CD4-positive, alpha-beta T cell treated with Interferon alpha-2 for 1 hour (primary cell): ENCODE results near the gene COL6A6.

ENCODE experiments used
- DNase-seq, 2 donors: peaks; one replicate each; pipeline ENCODE4 v3.0.0-alpha.2; 2020 to 2022

The COL6A6 gene

GRCh38 chr3:130516645-130517512, at the start of gene COL6A6:
TSS of gene COL6A6 (plus strand) at chr3:130517177. CDS start at chr3:130560365, 43,188 bp downstream.
- no peak for DNase-seq

- no peak for DNase-seq
Measured at GRCh38 chr3:130468311-130468710, 48.7 kb upstream of the COL6A6 start.

GRCh38 chr3:130470126-130470525, 46.9 kb upstream of the COL6A6 start:
- DNase-seq = no peak

- no peak for DNase-seq
Measured at GRCh38 chr3:130473416-130473815, 43.6 kb upstream of the COL6A6 start.

DNA sequence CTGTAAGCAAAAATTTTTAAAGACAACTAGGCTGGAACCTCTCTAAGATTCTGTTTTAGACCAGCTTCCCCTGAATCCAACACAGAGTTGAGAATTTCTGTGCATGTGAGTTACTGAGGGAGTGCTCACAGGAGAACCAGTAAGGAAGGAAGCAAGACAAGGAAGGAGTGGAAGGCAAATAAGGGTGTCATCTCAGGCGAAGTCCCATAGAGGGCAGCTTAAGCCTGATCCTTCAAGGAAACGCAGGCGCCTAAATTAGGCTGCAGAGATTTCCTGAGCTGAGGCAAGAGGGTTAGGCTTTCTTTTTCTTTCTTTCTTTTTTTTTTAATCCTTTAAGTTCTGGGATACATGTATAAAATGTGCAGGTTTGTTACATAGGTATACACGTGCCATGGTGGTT, 36.2 kb upstream of the COL6A6 start:
- DNase-seq = no peak

DNA sequence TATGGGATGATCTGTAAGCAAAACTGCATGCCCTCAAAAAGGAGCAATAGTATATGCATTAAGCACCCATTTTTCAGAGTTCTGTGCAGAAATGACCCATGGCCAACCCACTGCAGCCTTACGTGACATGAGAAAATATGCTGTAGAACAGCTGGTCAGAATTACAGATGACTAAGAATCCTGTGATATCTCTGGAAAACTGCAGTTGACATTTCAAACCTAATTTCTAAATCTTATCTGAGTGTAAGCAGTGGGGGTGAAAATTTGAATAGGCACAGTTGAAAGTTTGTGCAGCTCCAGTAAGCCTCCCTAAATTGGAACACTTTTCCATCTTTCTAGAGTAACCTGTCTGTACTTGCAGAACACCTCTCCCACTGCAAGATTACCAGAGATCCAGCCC, 28.7 kb upstream of the COL6A6 start:
- DNase-seq = no peak

GRCh38 chr3:130488769-130489450, 28.1 kb upstream of the COL6A6 start:
- no peak for DNase-seq

DNA sequence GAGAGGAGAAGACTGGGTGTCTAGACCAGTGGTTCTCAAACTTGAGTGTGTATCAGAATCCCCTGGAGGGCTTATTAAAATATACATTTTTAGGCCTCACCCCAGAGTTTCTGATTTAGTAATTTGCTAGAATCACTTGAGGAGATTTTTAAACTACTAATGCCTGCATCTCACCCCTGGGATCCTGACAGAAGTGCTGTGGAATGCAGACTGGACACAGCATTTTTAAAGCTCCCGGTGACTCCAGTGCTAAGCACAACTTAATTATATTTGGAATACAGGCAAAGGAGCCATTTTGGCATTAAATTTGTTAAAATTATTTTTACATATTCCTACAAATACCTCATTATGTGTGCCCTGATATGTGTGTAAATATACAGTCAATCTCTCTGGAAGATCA, 26.7 kb upstream of the COL6A6 start:
- no peak for DNase-seq

- DNase-seq = no peak
Measured at GRCh38 chr3:130491431-130491830, 25.5 kb upstream of the COL6A6 start.

- no peak for DNase-seq
Measured at GRCh38 chr3:130504701-130505100, 12.3 kb upstream of the COL6A6 start.

DNA sequence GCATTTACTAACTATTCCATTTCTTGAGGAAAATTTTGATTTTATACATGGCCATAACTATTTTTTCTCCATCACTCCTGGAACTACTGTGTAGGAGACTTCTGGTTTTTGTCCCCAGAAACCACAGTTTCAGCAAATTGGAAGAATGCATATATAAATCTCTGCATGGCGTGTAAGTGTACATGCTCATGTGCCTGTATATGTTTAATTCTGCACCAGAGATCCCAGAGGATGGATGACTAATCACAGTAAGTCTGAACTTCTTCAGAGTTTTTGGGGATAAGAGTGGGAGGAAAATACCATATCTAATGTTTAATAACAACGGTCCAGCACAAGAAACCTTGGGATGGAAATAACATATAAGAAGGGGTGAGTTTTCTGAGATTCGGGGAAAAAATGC, 10.9 kb upstream of the COL6A6 start:
- no peak for DNase-seq

DNA sequence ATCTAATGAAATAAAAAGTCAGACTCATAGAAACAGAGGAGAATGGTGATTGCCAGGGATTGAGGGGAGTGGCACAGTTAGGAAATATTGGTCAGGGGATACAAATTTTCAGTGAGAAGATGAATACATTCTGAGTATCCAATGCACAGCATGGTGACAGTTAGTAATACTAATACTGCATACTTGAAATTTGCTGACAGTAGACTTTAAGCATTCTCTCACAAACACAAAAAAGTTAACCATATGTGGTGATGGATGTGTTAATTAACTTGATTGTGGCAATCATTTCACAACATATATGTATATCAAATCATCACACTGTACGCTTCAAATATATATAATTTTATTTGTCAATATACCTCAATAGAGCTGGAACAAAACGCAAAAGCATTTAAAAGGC, 9.2 kb upstream of the COL6A6 start:
- DNase-seq = no peak

DNA sequence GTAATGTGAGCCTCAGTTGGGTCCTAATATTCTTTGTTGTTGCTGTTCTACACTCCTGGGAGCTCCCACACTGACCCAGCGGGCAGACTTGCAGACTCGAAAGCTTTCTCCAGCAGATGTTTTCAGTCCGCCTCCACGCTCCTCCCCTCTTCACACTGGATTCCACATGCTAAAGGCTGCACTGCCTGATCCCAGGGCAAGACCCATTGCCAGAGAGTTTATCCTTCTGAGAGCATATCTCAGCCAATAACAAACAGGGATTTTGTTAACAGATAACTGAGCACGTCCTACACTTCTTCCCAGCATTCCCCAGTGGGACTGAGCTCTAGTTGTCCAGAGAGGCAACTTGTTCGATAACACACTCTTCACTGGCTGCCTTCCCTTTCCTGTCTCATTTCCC, 8.0 kb upstream of the COL6A6 start:
- no peak for DNase-seq

- DNase-seq = no peak
Measured at GRCh38 chr3:130514681-130515080, 2.3 kb upstream of the COL6A6 start.

- no peak for DNase-seq
Measured at GRCh38 chr3:130515755-130516154, 1.2 kb upstream of the COL6A6 start.

GRCh38 chr3:130517602-130518001, 625 bp downstream of the COL6A6 start:
- DNase-seq = no peak

DNA sequence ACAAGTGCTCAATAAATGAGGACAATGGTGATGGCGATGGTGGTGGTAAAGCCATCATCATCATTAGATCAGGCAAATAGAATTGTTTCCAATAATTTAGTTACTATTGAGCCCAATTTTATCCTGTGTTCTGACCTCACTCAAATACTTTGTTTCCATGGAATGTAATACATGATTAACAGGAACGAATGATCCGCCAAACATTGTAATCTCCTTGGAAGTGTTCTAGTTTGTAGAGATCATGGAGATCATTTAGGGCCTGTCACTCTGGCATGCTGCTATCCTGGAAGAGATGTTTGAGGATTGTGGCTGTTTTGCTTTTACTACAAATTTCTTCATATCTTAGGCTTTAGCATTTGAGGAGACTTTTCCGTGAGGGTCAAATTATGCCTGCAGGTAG, 2.8 kb downstream of the COL6A6 start:
- no peak for DNase-seq

- no peak for DNase-seq
Measured at GRCh38 chr3:130522399-130522798, 5.4 kb downstream of the COL6A6 start.

DNA sequence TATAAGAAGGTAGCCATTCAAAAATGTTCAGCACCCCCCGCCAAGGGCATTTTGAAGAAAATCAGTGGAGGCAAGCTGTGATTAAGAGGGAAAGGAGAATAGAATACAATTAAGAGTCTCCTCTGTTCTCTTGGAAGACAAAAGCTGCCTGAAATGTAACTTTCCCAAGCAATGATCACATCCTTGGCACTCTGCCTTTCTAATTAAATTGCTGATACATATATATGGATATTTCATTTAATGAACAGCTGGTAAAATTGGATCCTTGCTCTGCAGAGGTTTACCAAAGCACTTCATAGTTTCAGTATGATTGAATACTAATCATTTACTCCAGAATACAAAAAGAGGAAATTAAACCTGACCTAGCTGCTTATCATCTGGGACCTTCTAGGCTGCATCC, 10.4 kb downstream of the COL6A6 start:
- DNase-seq = no peak

- no peak for DNase-seq
Measured at GRCh38 chr3:130528120-130528519, 11.1 kb downstream of the COL6A6 start.

GRCh38 chr3:130529486-130530215, 12.7 kb downstream of the COL6A6 start:
- DNase-seq = no peak

- DNase-seq = no peak
Measured at GRCh38 chr3:130533247-130533646, 16.3 kb downstream of the COL6A6 start.

DNA sequence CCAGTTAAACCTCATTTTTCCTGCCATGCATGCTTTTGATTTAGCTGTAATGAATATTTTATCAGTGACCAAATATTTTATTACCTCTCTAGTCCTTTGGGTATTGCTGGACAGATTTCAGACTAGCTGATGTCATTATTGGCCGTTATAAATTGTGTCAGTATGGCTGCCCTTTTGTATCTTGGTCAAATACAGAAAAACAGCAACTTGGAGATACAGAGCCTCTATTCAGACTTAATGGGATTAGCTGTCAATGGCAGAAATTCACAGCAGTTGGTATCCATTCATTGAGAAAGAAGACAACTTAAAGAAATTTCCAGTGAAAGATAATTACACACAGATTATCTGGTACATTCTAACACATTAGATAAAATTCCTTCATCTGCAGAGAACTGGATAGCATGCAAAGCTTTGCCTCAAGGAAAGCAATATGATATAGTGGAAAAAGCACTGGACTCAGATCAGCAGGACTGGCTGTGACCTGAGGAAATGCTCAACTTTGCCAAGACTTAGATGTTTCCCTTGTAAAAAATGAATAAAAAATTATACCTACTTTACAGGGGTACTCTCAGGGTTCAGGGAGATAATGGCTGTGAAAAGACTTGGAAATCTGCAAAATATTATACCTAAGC, 20.8 kb downstream of the COL6A6 start:
- no peak for DNase-seq
